Brain microvascular endothelial cell (primary cell): ENCODE measurements around the gene SUCLG2.

ENCODE experiments used
- DNase-seq: peaks from one replicate; pipeline ENCODE4 v3.0.0-alpha.2; 2020
- H3K27ac ChIP-seq: fragments of 250-450 bp; sonication (Bioruptor Pico); 2 replicates; pipeline ENCODE4 v1.5.1; 2020; ENCODE audit warnings: mild to moderate bottlenecking, moderate library complexity
- H3K27me3 ChIP-seq: fragments of 250-450 bp; sonication (Bioruptor Pico); replicated peaks from 2 replicates; pipeline ENCODE4 v1.5.1; 2020; ENCODE audit warnings: mild to moderate bottlenecking
- H3K36me3 ChIP-seq: fragments of 250-450 bp; sonication (Bioruptor Pico); replicated peaks from 2 replicates; pipeline ENCODE4 v1.5.1; 2020; ENCODE audit warnings: mild to moderate bottlenecking
- H3K4me3 ChIP-seq: 2 replicates; pipeline ENCODE4 v1.5.1; 2011; ENCODE audit warnings: low read depth, mild to moderate bottlenecking, control low read depth, low read length, moderate library complexity
- CTCF ChIP-seq: IDR thresholded peaks from 2 replicates; pipeline ENCODE4 v1.5.1; 2011; ENCODE audit warnings: low read depth, mild to moderate bottlenecking, moderate library complexity, low read length, control low read depth, inconsistent platforms; ENCODE audit errors: missing control alignments
- in situ Hi-C: cut with HindIII; loops from 2 replicates; pipeline ENCODE4 v1.10.0; 2017; ENCODE audit warnings: low sequenced_read_pairs, low pct_ligation_motif_present

Gene SUCLG2

DNA sequence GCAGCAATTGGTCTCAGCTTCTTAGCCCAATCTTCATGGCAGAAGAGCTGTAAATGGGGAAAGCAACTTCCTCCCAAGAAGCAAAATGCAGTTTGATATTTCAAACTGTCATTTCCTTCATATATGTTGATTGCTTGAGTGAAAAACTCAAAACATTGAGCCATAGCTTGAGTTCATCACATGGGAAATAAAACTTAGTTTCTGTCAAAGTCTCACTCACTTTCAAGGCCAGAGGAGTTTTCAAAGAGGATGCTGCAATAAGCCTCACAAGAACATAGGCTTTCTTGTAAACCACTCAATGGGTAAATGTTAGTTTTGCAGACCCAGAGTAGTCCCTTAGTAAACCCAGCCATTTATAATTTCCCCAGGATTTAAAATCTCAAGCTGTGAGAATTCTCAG, 29.1 kb upstream of the SUCLG2 start:
- no peak overlapping the region for H3K4me3 ChIP-seq
- H3K27ac ChIP-seq, result no peak overlapping the region
- no peak for TF ChIP-seq CTCF
- in situ Hi-C loops, result no loop called here
- no peaks in the 10 kb centered on the region for H3K27me3 ChIP-seq
- DNase-seq, result no peak
- H3K36me3 ChIP-seq, result no peaks in the 10 kb centered on the region

DNA sequence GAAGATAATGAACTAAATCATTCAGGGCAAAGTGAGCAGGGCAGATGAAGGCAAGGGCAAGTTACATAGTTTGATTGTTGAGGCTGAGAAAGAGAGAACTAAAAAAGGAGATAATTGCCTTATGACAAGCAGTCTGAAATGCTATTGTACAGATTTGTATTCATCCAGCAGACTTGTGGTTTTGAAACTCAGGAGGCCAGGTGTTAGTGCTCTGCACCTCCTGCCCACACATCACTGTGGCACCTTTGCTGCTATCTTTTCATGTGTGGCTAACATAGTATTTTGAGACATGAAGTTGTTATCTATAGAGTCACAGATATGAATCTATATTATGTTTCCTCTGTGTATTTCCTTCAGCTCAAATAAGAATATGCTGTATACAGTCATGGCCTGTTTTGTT, 24.3 kb upstream of the SUCLG2 start:
- no peak for DNase-seq
- TF ChIP-seq CTCF, result no peak
- no peaks in the 10 kb centered on the region for H3K36me3 ChIP-seq
- no peaks in the 10 kb centered on the region for H3K27me3 ChIP-seq
- no peak overlapping the region for H3K27ac ChIP-seq
- no peak overlapping the region for H3K4me3 ChIP-seq
- in situ Hi-C loops, result no loop called here

GRCh38 chr3:67674055-67674454, 19.6 kb upstream of the SUCLG2 start:
- no peak overlapping the region for H3K4me3 ChIP-seq

DNA sequence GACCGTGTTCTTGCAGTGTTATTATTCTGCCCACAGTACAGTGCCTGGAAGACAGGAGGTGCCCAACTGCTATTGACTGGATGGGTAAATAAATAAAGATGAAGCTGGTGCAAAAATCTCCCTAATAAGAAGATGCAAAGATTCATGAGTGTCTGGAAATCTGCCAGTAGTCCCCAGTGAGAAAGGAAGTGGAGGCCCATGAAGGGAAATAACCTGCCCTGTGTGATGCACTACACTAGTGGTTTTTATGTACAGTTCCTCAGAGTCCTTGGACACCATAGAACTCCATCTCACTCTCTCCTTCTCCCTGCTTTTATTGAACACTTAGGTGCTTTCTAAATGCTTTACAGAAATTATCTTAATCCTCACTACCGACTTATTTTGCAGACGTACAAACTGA, 8.3 kb upstream of the SUCLG2 start:
- DNase-seq, result no peak
- TF ChIP-seq CTCF, result no peak
- in situ Hi-C loops, result no loop called here
- no peaks in the 10 kb centered on the region for H3K27me3 ChIP-seq
- no peak overlapping the region for H3K27ac ChIP-seq
- H3K4me3 ChIP-seq, result no peak overlapping the region
- no peaks in the 10 kb centered on the region for H3K36me3 ChIP-seq

More at GRCh38 chr3:67674055-67674454, 19.6 kb upstream of the SUCLG2 start:
- Histone ChIP-seq H3K27ac (no peak overlapping the region), H3K36me3 (no peaks in the 10 kb centered on the region), H3K27me3 (no peaks in the 10 kb centered on the region)
- no peak for TF ChIP-seq CTCF
- DNase-seq, result no peak
- in situ Hi-C loops, result no loop called here

- no peak overlapping the region for H3K27ac ChIP-seq
- no peaks in the 10 kb centered on the region for H3K27me3 ChIP-seq
- DNase-seq, result no peak
- no peak overlapping the region for H3K4me3 ChIP-seq
- no peak for TF ChIP-seq CTCF
- no peaks in the 10 kb centered on the region for H3K36me3 ChIP-seq
- in situ Hi-C loops, result no loop called here
Observed at GRCh38 chr3:67661089-67661488, 6.7 kb upstream of the SUCLG2 start.

GRCh38 chr3:67657192-67657591, 2.8 kb upstream of the SUCLG2 start:
- TF ChIP-seq CTCF, result no peak
- no peak overlapping the region for H3K27ac ChIP-seq
- no peaks in the 10 kb centered on the region for H3K36me3 ChIP-seq
- no peaks in the 10 kb centered on the region for H3K27me3 ChIP-seq
- no peak for DNase-seq
- in situ Hi-C loops, result no loop called here
- H3K4me3 ChIP-seq, result no peak overlapping the region
